GM20431 (cell line): ENCODE measurements around the gene PSD4.

Experiments
- in situ Hi-C: fragments of 300-500 bp; cut with MseI, MboI; formaldehyde crosslinking; loops from one replicate; pipeline ENCODE4 v1.15.0; 2020; ENCODE audit warnings: low sequenced_read_pairs; ENCODE audit not compliant: unreplicated experiment

Gene PSD4

GRCh38 chr2:113138428-113139322 is 35.1 kb upstream of the PSD4 start:
- in situ Hi-C loops, result loop anchor here (25.0 kb wide), 1 partner anchor 249 kb away; no protein-coding TSS in a partner anchor

GRCh38 chr2:113141451-113141850 is 32.3 kb upstream of the PSD4 start:
- in situ Hi-C loops, result loop anchor here (25.0 kb wide), 1 partner anchor 246 kb away; no protein-coding TSS in a partner anchor

- in situ Hi-C loops, result loop anchor here (25.0 kb wide), 1 partner anchor 245 kb away; no protein-coding TSS in a partner anchor
Measured at GRCh38 chr2:113142290-113142689, 31.5 kb upstream of the PSD4 start.

GRCh38 chr2:113144259-113144658 is 29.5 kb upstream of the PSD4 start:
- in situ Hi-C loops, result loop anchor here (25.0 kb wide), 1 partner anchor 243 kb away; no protein-coding TSS in a partner anchor

GRCh38 chr2:113148606-113149552 is 24.9 kb upstream of the PSD4 start:
- in situ Hi-C loops, result loop anchor here (25.0 kb wide), 1 partner anchor 238 kb away; no protein-coding TSS in a partner anchor

GRCh38 chr2:113149553-113150257 is 24.1 kb upstream of the PSD4 start:
- in situ Hi-C loops, result loop anchor here (25.0 kb wide), 1 partner anchor 238 kb away; no protein-coding TSS in a partner anchor

- in situ Hi-C loops, result no loop called here
Measured at GRCh38 chr2:113150258-113150601, 23.5 kb upstream of the PSD4 start.

- in situ Hi-C loops, result no loop called here
Measured at GRCh38 chr2:113155331-113155730, 18.4 kb upstream of the PSD4 start.

- in situ Hi-C loops, result no loop called here
Measured at GRCh38 chr2:113156278-113157117, 17.3 kb upstream of the PSD4 start.

- in situ Hi-C loops, result no loop called here
Measured at GRCh38 chr2:113157118-113157896, 16.5 kb upstream of the PSD4 start.

- in situ Hi-C loops, result no loop called here
Measured at GRCh38 chr2:113157897-113158753, 15.6 kb upstream of the PSD4 start.

- in situ Hi-C loops, result no loop called here
Measured at GRCh38 chr2:113158884-113159553, 14.8 kb upstream of the PSD4 start.

GRCh38 chr2:113160248-113160647 is 13.5 kb upstream of the PSD4 start:
- in situ Hi-C loops, result no loop called here

GRCh38 chr2:113160962-113161361 is 12.8 kb upstream of the PSD4 start:
- in situ Hi-C loops, result no loop called here

- in situ Hi-C loops, result no loop called here
Measured at GRCh38 chr2:113162173-113162572, 11.6 kb upstream of the PSD4 start.

- in situ Hi-C loops, result no loop called here
Measured at GRCh38 chr2:113162869-113163268, 10.9 kb upstream of the PSD4 start.
